MCF 10A (cell line): Measurements from ENCODE around the gene LGSN. TPM values are rescaled to one million over a fixed set of nuclear protein-coding genes. Genes with fewer than 3 reads are reported as not detected.

Source experiments
- BruUV-seq: library from RNA; stranded (reverse); fragments of 400-500 nt; replicated peaks from 2 replicates; lab custom pipeline; 2021; lab: Mats Ljungman, UMichigan
- CTCF ChIA-PET: fragments of 300-600 bp; sonication (Branson Sonifier 250); formaldehyde crosslinking; extraction: SDS; loops from one replicate; lab custom pipeline; 2021; ENCODE audit warnings: antibody characterized with exemption, inconsistent platforms; lab: Yijun Ruan, JAX
- POLR2A ChIA-PET: fragments of 300-600, 350-650 bp; sonication (Branson Sonifier 250); formaldehyde crosslinking; extraction: SDS; loops from one replicate; lab custom pipeline; 2020; ENCODE audit warnings: antibody characterized with exemption, inconsistent platforms; lab: Yijun Ruan, JAX
- DNase-seq: peaks from one replicate; pipeline ENCODE4 v3.0.0-alpha.2; 2018; ENCODE audit not compliant: unreplicated experiment
- H3K27ac Mint-ChIP-seq: one replicate; pipeline ENCODE4 v1.8.0; 2022; ENCODE audit warnings: mild to moderate bottlenecking, low read depth, mixed read lengths; ENCODE audit not compliant: unreplicated experiment
- H3K27me3 Mint-ChIP-seq: one replicate; pipeline ENCODE4 v1.8.0; 2022; ENCODE audit warnings: mixed read lengths; ENCODE audit not compliant: insufficient read depth, unreplicated experiment
- H3K36me3 Mint-ChIP-seq: one replicate; pipeline ENCODE4 v1.8.0; 2022; ENCODE audit warnings: mild to moderate bottlenecking, moderate library complexity, mixed read lengths; ENCODE audit not compliant: insufficient read depth, unreplicated experiment
- H3K4me1 Mint-ChIP-seq: one replicate; pipeline ENCODE4 v1.8.0; 2022; ENCODE audit warnings: mixed read lengths; ENCODE audit not compliant: insufficient read depth, unreplicated experiment
- H3K4me3 Mint-ChIP-seq: one replicate; pipeline ENCODE4 v1.8.0; 2022; ENCODE audit warnings: mild to moderate bottlenecking, moderate library complexity, mixed read lengths; ENCODE audit not compliant: unreplicated experiment
- H3K9me3 Mint-ChIP-seq: one replicate; pipeline ENCODE4 v1.8.0; 2022; ENCODE audit warnings: mixed read lengths; ENCODE audit not compliant: unreplicated experiment
- intact Hi-C: fragments of 100-400 bp; cut with micrococcal nuclease; formaldehyde crosslinking; loops from 2 replicates; pipeline ENCODE4 v1.14.1; 2022
- total RNA-seq: library from RNA; stranded (reverse); gene quantifications from 2 replicates; pipeline ENCODE4 v1.2.3, GENCODE V29; 2022
- TF ChIP-seq, protein P1 (sequence below): fragments of 200-600 bp; IDR thresholded peaks from one replicate; pipeline ENCODE4 v1.8.0; 2022; ENCODE audit warnings: antibody characterized with exemption, mild to moderate bottlenecking; ENCODE audit not compliant: unreplicated experiment

LGSN gene
- total RNA-seq, 1 experiment from 2014 or later = not detected

DNA sequence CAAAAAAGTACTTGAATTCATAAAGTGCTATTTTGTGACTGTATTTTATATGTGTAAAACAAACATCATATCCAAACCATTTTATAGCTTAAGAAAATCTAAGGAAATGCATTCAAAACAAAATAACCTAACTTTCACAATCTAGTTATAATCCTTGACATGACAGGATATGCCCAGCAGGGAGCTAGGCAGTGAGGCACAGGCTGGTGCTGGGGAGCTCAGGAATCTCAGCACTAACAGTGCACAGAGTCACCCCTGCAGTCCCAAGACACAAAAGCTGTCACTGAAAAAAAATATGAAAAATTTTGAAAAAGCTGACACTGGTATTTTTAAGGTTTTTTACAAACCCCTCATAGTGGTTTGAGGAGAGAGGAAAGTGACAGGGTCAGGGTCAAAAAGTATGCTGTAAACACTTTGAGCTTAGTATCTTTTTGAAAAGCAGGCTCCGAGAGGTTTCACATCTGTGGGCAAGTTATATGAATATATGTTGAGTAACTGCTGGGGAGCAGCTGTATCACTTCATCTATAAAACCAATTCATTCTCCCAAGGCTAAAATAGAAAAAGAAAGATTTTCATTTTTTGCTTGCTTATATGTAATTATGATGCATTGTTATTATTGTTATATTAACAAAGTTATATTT lies 24.1 kb downstream of the LGSN start:
- no peak overlapping the region for H3K4me3 Mint-ChIP-seq
- ChIA-PET POLR2A (interaction anchor here (1.3 kb wide), 1 partner anchor 11 kb away, joined by 3 read pairs; no protein-coding TSS in a partner anchor), CTCF (interaction anchor here (0.5 to 1.1 kb wide), 5 partner anchors 22 to 1485 kb away, joined by 3 to 4 read pairs (median 3); no protein-coding TSS in a partner anchor)
- H3K36me3 Mint-ChIP-seq = no peaks in the 10 kb centered on the region
- H3K27ac Mint-ChIP-seq = no peak overlapping the region
- H3K4me1 Mint-ChIP-seq = no peaks in the 10 kb centered on the region
- intact Hi-C loops = no loop called here
- TF ChIP-seq, protein P1, sequence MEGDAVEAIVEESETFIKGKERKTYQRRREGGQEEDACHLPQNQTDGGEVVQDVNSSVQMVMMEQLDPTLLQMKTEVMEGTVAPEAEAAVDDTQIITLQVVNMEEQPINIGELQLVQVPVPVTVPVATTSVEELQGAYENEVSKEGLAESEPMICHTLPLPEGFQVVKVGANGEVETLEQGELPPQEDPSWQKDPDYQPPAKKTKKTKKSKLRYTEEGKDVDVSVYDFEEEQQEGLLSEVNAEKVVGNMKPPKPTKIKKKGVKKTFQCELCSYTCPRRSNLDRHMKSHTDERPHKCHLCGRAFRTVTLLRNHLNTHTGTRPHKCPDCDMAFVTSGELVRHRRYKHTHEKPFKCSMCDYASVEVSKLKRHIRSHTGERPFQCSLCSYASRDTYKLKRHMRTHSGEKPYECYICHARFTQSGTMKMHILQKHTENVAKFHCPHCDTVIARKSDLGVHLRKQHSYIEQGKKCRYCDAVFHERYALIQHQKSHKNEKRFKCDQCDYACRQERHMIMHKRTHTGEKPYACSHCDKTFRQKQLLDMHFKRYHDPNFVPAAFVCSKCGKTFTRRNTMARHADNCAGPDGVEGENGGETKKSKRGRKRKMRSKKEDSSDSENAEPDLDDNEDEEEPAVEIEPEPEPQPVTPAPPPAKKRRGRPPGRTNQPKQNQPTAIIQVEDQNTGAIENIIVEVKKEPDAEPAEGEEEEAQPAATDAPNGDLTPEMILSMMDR = no peak
- no TSS peak for BruUV-seq
- H3K9me3 Mint-ChIP-seq = no peaks in the 10 kb centered on the region
- DNase-seq = peak; percentile 18
- no peaks in the 10 kb centered on the region for H3K27me3 Mint-ChIP-seq

DNA sequence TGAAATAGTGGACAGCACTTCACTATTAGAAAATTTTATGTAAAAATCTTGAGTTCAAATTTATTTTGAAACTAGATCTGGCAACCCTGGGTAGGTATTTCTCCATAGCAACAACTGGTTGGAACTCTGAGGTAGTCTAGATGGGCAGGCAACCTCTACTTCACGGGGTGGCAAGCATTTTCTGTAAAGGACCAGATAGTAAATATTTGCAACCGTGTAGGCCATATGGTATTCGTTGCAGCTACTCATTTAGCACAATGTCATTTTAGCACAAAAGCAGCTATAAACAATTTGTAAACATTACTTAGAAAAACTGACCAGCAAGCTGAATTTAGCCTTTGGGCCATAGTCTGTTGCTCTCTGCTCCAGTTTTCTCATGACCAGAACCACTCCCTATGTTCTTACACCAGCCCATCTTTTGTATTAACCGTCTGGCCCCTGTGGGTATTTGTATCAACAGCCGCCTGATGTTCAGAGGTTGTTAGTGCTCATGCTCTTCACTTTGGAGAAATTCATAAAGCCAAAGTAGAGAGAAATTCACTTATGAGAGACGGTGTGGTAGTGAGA lies 29.2 kb downstream of the LGSN start:
- BruUV-seq = no TSS peak
- DNase-seq = no peak
- H3K4me1 Mint-ChIP-seq = no peaks in the 10 kb centered on the region
- no peak overlapping the region for H3K27ac Mint-ChIP-seq
- ChIA-PET POLR2A (no interaction called here), CTCF (no interaction called here)
- H3K9me3 Mint-ChIP-seq = no peaks in the 10 kb centered on the region
- H3K27me3 Mint-ChIP-seq = no peaks in the 10 kb centered on the region
- intact Hi-C loops = no loop called here
- no peaks in the 10 kb centered on the region for H3K36me3 Mint-ChIP-seq
- H3K4me3 Mint-ChIP-seq = no peak overlapping the region
- TF ChIP-seq, protein P1 = no peak

DNA sequence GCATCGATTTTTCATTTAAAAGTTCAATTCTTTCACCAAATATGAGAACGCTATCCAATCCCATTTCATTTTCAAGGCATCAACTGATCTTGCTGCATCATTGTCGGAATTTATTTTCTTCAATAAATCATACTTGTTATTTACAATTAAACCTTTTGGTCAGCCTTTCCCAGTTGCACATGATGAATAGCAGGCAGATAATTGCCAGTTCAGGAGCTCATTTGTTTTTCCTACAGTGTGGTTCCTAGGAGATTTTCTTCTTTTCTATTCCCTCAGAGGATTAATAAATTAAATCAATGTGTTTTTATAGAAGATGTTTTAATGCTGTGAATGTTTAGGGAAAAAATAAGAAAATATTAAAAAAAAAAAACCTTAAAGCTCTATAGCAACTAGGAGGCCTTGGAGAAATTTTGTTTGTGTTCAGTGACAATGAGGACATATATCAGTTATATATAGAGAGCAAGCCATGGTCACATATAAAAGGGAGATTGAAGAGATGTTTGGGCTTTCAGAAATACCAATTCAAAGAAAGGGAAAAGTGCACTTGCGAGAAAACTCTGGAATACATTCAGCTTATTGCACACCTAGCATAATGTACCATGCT lies 30.4 kb downstream of the LGSN start:
- Mint-ChIP-seq H3K27ac (no peak overlapping the region), H3K9me3 (no peaks in the 10 kb centered on the region), H3K36me3 (no peaks in the 10 kb centered on the region), H3K4me3 (no peak overlapping the region), H3K27me3 (no peaks in the 10 kb centered on the region), H3K4me1 (no peaks in the 10 kb centered on the region)
- DNase-seq = no peak
- TF ChIP-seq, protein P1 = no peak
- no TSS peak for BruUV-seq
- CTCF ChIA-PET = interaction anchor here (0.5 kb wide), 1 partner anchor 11 kb away, joined by 3 read pairs; no protein-coding TSS in a partner anchor
- POLR2A ChIA-PET = interaction anchor here (0.7 kb wide), 1 partner anchor 295 kb away, joined by 4 read pairs; no protein-coding TSS in a partner anchor
- intact Hi-C loops = no loop called here

DNA sequence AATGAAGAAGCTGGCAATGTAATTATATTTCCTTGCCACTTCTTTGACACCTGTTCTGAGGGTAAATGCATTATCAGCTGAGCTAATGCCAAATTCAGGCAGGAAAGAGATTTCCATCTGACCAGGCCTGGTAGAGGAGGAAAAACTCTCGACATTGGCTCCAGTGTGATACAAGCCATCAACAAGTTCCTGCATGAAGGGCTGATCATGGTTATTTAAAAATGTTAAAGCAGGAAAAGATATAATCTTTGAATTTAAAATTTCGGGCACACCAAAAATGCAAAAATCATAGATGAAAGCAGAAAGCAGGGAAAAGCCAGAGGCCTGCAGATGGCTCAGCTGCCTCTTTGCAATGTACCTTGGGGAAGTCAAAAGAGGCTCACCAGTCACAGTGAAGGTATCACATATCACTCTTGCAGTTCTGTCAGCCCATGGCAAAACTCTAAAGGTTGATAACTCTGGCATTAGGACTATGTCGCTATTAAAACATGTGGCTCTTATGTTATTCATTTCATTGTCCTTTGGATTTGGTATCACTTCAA lies 39.1 kb downstream of the LGSN start:
- DNase-seq = no peak
- BruUV-seq = no TSS peak
- Mint-ChIP-seq H3K36me3 (no peaks in the 10 kb centered on the region), H3K27me3 (no peaks in the 10 kb centered on the region), H3K4me1 (no peaks in the 10 kb centered on the region), H3K9me3 (no peaks in the 10 kb centered on the region), H3K27ac (no peak overlapping the region), H3K4me3 (no peak overlapping the region)
- ChIA-PET CTCF (no interaction called here), POLR2A (no interaction called here)
- TF ChIP-seq, protein P1 = no peak
- intact Hi-C loops = no loop called here
